HepG2 (cell line): ENCODE results near the gene SLIT3. TPM values are rescaled to one million over a fixed set of nuclear protein-coding genes. Genes with fewer than 3 reads are reported as not detected.
A peak's percentile ranks its signal among the peaks of the same experiment; 100 is the strongest.

ENCODE experiments used
- ATAC-seq: fragments of 200-7000 bp; cut with Tn5 transposase; 3 replicates; pipeline ENCODE4 v1.9.1; 2020; ENCODE audit warnings: mild to moderate bottlenecking, moderate library complexity
- BruUV-seq: library from RNA; stranded (reverse); fragments of 400-500 nt; replicated peaks from 2 replicates; lab custom pipeline; 2021; lab: Mats Ljungman, UMichigan
- CTCF ChIA-PET: fragments of 300-600 bp; formaldehyde crosslinking; extraction: SDS; loops from one replicate; lab custom pipeline; 2021; ENCODE audit warnings: low total read pairs, inconsistent platforms, low intra/inter-chr PET ratio; lab: Yijun Ruan, JAX
- POLR2A ChIA-PET: fragments of 350-600 bp; sonication (Branson Sonifier 250); formaldehyde crosslinking; loops from one replicate; lab custom pipeline; 2020; ENCODE audit warnings: antibody characterized with exemption, inconsistent platforms; lab: Yijun Ruan, JAX
- DNase-seq: peaks from one replicate; pipeline ENCODE4 v3.0.0-alpha.2; 2015; ENCODE audit warnings: low spot score
- FAIRE-seq: peaks from 3 replicates; lab custom pipeline; 2011; peaks lifted over from hg19 to GRCh38; lab: Jason Lieb, UNC
- H2AFZ ChIP-seq: one replicate; pipeline ENCODE4 v1.6.1; 2011; ENCODE audit warnings: low read length, inconsistent platforms
- H3K27ac ChIP-seq: fragments of 300-600 bp; 3 replicates; pipeline ENCODE4 v1.8.0; 2011; ENCODE audit warnings: mixed run types, mild to moderate bottlenecking, mixed read lengths, low read length, inconsistent platforms; ENCODE audit not compliant: insufficient read depth; ENCODE audit errors: extremely low read length
- H3K27me3 ChIP-seq, 2 experiments: fragments of 200-600 bp in 1 of 2; 2 replicates in 1 of 2; 3 replicates in 1 of 2; pipeline versions ENCODE4 v1.6.0 to v1.8.0; 2011; ENCODE audit warnings: low read length in 2 of 2, mild to moderate bottlenecking in 2 of 2, moderate library complexity in 2 of 2, inconsistent platforms in 1 of 2; ENCODE audit not compliant: insufficient read depth in 2 of 2, control insufficient read depth in 1 of 2
- H3K36me3 ChIP-seq, 2 experiments: fragments of 200-600 bp in 1 of 2; replicated peaks in 1 of 2; 2 replicates in 1 of 2; 3 replicates in 1 of 2; pipeline versions ENCODE4 v1.5.1 to v1.8.0; 2011; ENCODE audit warnings: low read length in 2 of 2, inconsistent platforms in 1 of 2; ENCODE audit not compliant: insufficient read depth in 2 of 2, control insufficient read depth in 1 of 2
- H3K4me1 ChIP-seq: 2 replicates; pipeline ENCODE4 v1.5.1; 2012; ENCODE audit warnings: low read length, inconsistent platforms; ENCODE audit not compliant: insufficient read depth
- H3K4me2 ChIP-seq: 2 replicates; pipeline ENCODE4 v1.6.0; 2011; ENCODE audit warnings: low read depth, low read length, inconsistent platforms
- H3K4me3 ChIP-seq, 3 experiments: fragments of 200-600 bp in 1 of 3; sonication (generic), shearing (Covaris generic) in 1 of 3; replicated peaks in 1 of 3; 2 replicates each; pipeline ENCODE4 v1.5.1; 2011 to 2016; ENCODE audit warnings: low read length in 3 of 3, inconsistent platforms in 2 of 3, low read depth in 2 of 3, mild to moderate bottlenecking in 2 of 3, control low read depth in 1 of 3, mixed read lengths in 1 of 3; ENCODE audit not compliant: insufficient read depth in 1 of 3
- H3K79me2 ChIP-seq: one replicate; pipeline ENCODE4 v1.6.1; 2011; ENCODE audit warnings: low read length, inconsistent platforms; ENCODE audit not compliant: insufficient read depth
- H3K9ac ChIP-seq: 2 replicates; pipeline ENCODE4 v1.6.0; 2011; ENCODE audit warnings: mild to moderate bottlenecking, low read depth, low read length, inconsistent platforms; ENCODE audit not compliant: insufficient read depth
- H3K9me3 ChIP-seq: 2 replicates; pipeline ENCODE4 v1.5.1; 2012; ENCODE audit warnings: mild to moderate bottlenecking, low read length
- H4K20me1 ChIP-seq: 2 replicates; pipeline ENCODE4 v1.6.0; 2011; ENCODE audit warnings: inconsistent platforms, mild to moderate bottlenecking, low read length, moderate library complexity; ENCODE audit not compliant: insufficient read depth
- MTA3 ChIP-seq: sonication (generic); formaldehyde crosslinking; IDR thresholded peaks from 2 replicates; pipeline ENCODE4 v1.4.0; 2020; ENCODE audit warnings: missing genetic modification reagents
- RFX5 ChIP-seq: IDR thresholded peaks from 2 replicates; pipeline ENCODE4 v1.6.1; 2011; ENCODE audit warnings: low read depth, low read length, improper control_type of control experiment
- SRSF1 ChIP-seq: fragments of 200-400 bp; formaldehyde crosslinking; optimal IDR thresholded peaks from 2 replicates; pipeline ENCODE3; 2017; ENCODE audit warnings: mild to moderate bottlenecking, low read depth, low read length, moderate library complexity
- ZNF589 ChIP-seq: sonication (generic); formaldehyde crosslinking; conservative IDR thresholded peaks from 2 replicates; pipeline ENCODE4 v1.8.0; 2022; ENCODE audit warnings: mild to moderate bottlenecking, moderate library complexity, missing genetic modification reagents
- WGBS: methylation state at CpG from one replicate; pipeline ENCODE4 v1.1.6; 2017; ENCODE audit warnings: low lambda C conversion rate; 5-methylcytosine and 5-hydroxymethylcytosine counted together
- in situ Hi-C: cut with HindIII; loops from 2 replicates; pipeline ENCODE4 v1.10.0; 2017; ENCODE audit warnings: low pct_unique_long_range_greater_than_20kb; ENCODE audit not compliant: extremely low pct_ligation_motif_present
- intact Hi-C: fragments of 100-400 bp; cut with micrococcal nuclease; formaldehyde crosslinking; loops from one replicate; pipeline ENCODE4 v1.10.0; 2022; ENCODE audit not compliant: unreplicated experiment
- polyA plus RNA-seq, 8 experiments: library from polyadenylated mRNA; depleted of rRNA in 3 of 8; stranded (reverse) in 7 of 8; unstranded in 1 of 8; fragments of >200 nt; fragmentation: Illumina TruSeq in 4 of 8; extraction: Trizol in 4 of 8; gene quantifications; 2 replicates each; pipeline versions ENCODE4 v1.2.1 to v1.2.3, GENCODE V29; 2011 to 2016; ENCODE audit warnings: low read depth in 4 of 8, missing spikeins in 1 of 8, mixed read lengths in 1 of 8; ENCODE audit not compliant: insufficient read depth in 1 of 8
- total RNA-seq, 5 experiments: library from RNA; depleted of rRNA; stranded (reverse); fragments of >200 nt; fragmentation: Illumina TruSeq; extraction: Trizol; gene quantifications; 2 replicates each; pipeline ENCODE4 v1.2.3, GENCODE V29; 2016; ENCODE audit warnings: low read depth in 1 of 5

The SLIT3 gene
- total and polyA plus RNA-seq, 2 of the 13 experiments (the other 11 are each of a cell fraction or from before 2014, with no cell fraction given): not detected

GRCh38 chr5:168663276-168664004, 637.5 kb downstream of the SLIT3 start:
- no peaks in the 10 kb centered on the region for H4K20me1 ChIP-seq
- DNase-seq (no peak), ATAC-seq (no peak), FAIRE-seq (no peak)
- H3K36me3 ChIP-seq: no peaks in the 10 kb centered on the region
- no peak overlapping the region for H3K4me3 ChIP-seq
- POLR2A ChIA-PET: no interaction called here
- H3K79me2 ChIP-seq: no peaks in the 10 kb centered on the region
- in situ Hi-C loops (no loop called here), intact Hi-C loops (no loop called here)
- H3K9me3 ChIP-seq: no peaks in the 10 kb centered on the region
- TF ChIP-seq ZNF589 (CRISPR knock-in tag): no peak
- H3K4me2 ChIP-seq: no peak overlapping the region
- no peak overlapping the region for H3K9ac ChIP-seq
- H2AFZ ChIP-seq: no peak overlapping the region
- no TSS peak for BruUV-seq
- H3K27ac ChIP-seq: no peak overlapping the region
- H3K4me1 ChIP-seq: peaks cover 14% of the 10 kb centered on the region
- CTCF ChIA-PET: no interaction called here
- H3K27me3 ChIP-seq: no peaks in the 10 kb centered on the region
- WGBS: 57% methylated on average over 1 of the region's 1 CpG

- DNase-seq: no peak
- ChIA-PET CTCF (no interaction called here), POLR2A (no interaction called here)
- H2AFZ ChIP-seq: no peak overlapping the region
- intact Hi-C loops: no loop called here
- no peak overlapping the region for H3K4me3 ChIP-seq
- no peak for FAIRE-seq
- no peaks in the 10 kb centered on the region for H3K9me3 ChIP-seq
- TF ChIP-seq MTA3: no peak
- TF ChIP-seq SRSF1: no peak
- TF ChIP-seq RFX5: peak; percentile 90
- H3K27me3 ChIP-seq: no peaks in the 10 kb centered on the region
- 0% methylated on average over 3 of the region's 3 CpGs for WGBS
- H3K27ac ChIP-seq: no peak overlapping the region
- H3K4me1 ChIP-seq: peaks cover 19% of the 10 kb centered on the region
- BruUV-seq: no TSS peak
- no peak for ATAC-seq
- no peaks in the 10 kb centered on the region for H3K79me2 ChIP-seq
- in situ Hi-C loops: no loop called here
- no peak overlapping the region for H3K9ac ChIP-seq
- no peak overlapping the region for H3K4me2 ChIP-seq
- no peaks in the 10 kb centered on the region for H4K20me1 ChIP-seq
- H3K36me3 ChIP-seq: no peaks in the 10 kb centered on the region
Measured at GRCh38 chr5:168661593-168662485, 639.1 kb downstream of the SLIT3 start.
